ENCODE measurements around the gene MRPL55.
"Not testable (repeated sequence)": the region's sequence is repeated elsewhere in the genome, so short reads cannot be mapped to it uniquely, and the experiment has no call there.

The MRPL55 gene

DNA sequence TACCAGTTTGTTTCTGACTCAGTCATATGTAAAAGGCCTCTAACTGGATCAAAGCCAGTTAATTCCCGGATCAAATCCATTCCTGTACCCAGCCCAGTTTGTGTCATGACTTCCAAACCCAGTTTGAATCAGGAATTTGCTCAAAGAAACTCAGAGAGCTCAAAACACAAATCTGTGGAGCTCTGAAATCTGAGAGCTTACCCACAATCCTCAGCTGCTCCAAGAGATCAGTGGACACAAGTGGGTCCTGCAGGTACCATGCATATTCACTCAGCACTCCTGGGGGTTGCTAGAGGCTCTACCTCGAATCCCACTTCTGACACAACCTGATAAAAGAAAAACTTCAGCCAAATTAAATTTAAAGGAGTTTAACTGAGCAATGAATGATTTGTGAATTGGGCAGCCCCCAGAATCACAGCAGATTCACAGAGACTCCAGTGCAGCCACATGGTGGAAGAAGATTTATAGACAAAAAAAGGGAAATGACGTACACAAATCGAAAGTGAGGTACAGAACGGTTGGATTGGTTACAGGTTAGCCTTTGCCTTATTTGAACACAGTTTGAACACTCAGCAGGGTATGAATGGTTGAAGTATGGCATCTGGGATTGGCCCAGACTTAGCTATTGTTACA is 11.9 kb upstream of the MRPL55 start:
- no peak for DNase-seq

DNA sequence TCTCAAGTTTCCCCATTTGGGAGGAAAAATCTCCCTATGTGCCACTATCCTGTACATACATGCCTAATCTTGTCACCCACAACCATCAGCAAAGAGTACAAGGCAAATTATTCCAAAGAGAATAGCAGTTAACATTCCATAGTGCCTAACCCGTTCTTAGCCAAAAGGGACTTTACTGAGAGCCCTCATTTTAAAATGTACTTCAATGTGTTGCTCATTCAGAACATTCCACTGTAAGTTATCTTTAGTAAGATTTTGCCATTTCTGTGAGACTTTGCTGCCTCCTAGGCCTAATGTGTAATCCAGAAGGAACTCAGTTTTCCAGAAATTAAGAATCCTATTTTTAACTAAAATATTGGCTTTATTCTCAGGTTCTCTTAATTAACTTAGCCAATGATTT is 11.3 kb upstream of the MRPL55 start:
- no peak for DNase-seq

DNA sequence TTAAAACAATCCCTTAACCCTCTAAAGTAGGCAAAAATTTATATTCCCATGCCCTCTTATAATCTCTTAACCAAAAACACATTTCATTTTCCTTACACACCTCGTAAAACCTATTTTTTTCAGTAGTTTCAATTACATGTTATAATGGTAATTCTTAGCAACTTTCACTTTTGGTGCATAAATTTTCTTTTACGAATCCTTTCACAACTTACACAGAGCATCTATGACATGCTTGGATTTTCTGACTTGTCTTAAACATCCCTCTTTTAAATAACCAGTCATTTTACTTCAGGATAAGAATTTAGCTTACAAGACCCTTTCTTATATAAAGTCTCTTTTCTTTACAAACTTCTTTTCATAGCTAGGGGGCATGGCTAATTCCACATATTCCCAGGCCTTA is 8.9 kb upstream of the MRPL55 start:
- DNase-seq = no peak

DNA sequence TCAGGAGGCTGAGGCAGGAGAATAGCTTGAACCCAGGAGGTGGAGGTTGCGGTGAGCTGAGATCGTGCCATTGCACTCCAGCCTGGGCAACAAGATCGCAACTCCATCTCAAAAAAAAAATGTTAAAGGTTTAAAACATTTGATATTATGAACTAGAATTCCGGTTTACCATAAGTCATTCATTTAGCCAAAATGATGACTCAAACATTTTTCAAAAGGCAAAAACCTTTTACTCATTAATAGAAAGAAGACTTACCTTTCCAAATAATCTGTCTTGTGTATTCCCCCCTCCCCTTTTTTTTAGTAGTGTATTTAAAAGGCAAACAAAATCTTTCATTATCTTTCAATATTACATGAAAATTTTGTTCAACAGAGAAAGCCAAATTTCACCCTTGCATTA is 8.2 kb upstream of the MRPL55 start:
- DNase-seq = no peak

DNA sequence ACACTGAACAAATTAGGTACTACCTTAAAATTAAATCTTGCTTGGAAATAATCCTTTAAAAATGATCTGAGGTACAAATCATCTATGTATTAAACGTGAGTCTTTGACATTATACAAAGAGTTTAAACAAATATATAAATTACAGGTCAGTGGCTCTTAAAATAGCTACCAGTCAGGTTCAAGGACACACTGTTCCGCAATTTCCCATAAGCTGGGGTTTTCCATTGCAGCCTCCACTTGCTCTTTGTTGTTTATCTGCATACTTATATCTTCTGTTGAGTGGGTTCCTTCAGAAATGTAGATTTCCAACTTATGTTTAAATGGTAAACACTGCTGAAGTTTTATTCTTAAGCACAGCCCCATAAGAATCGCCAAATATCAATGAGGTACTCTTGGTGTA is 5.7 kb upstream of the MRPL55 start:
- no peak for DNase-seq

DNA sequence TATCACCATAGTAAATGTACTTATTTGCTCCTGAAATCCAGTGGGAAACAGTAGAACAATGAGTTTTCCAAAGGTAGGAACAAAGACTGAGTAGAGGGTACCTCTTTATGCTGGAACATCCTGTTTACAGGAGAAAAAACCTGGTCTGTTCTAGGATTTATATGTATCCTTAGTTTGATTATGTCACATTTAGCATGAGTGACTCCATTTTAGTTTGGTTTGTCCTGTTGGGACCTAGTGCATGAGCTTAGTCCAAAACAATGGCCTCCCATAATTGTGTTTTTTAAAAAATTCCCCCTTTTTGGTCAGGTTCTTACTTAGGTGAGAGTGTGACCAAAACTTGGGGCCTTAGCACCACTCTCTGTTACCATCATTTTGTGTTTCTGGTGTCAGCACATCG is 3.5 kb upstream of the MRPL55 start:
- no peak for DNase-seq

DNA sequence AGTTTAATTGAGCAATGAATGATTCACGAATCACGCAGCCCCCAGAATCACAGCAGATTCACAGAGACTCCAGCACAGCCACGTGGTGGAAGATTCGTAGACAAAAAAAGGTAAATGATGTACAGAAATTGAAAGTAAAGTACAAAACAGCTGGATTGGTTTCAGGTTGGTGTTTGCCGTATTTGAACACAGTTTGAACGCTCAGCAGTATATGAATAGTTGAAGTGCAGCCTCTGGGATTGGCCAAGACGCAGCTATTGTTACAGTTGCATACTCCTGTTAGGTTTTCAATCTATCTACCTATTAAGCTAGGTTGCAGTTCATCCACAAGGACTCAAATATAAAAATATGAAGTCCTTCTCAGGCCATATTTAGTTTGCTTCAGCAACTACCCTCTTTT is 3.1 kb upstream of the MRPL55 start:
- no peak for DNase-seq

DNA sequence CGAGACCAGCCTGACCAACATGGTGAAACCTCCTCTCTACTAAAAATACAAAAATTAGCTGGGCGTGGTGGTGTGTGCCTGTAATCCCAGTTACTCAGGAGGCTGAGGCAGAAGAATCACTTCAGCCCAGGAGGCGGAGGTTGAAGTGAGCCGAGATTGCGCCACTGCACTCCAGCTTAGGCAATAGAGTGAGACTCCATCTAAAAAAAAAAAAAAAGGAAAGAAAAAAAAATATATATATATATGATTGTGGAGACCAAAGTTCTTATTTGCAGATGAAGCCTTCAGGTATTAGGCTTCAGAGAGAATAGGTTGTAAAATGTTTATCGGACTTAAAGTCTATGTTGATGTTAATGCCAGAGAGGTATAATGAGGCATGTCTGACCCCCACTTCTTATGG is 2.2 kb upstream of the MRPL55 start:
- DNase-seq = not testable (repeated sequence)

DNA sequence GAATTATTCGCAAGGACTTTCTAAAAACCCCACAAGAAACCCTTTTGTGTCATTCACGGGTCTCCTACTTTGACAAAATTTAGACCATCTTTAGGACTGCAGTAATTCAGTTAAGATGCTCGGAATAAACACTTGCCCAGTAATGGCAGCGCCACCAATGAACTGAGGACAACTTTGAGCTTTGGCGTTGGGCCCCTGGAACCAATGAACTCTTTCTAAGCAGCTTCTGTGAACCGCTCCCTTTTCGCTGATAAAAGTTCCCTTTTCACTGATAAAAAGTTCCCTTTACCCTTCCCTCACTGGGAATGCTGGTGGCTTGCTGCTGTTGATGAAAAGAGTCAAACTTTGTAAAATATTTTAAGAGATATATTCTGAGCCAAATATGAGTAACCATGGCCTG is 1.5 kb upstream of the MRPL55 start:
- DNase-seq = no peak

DNA sequence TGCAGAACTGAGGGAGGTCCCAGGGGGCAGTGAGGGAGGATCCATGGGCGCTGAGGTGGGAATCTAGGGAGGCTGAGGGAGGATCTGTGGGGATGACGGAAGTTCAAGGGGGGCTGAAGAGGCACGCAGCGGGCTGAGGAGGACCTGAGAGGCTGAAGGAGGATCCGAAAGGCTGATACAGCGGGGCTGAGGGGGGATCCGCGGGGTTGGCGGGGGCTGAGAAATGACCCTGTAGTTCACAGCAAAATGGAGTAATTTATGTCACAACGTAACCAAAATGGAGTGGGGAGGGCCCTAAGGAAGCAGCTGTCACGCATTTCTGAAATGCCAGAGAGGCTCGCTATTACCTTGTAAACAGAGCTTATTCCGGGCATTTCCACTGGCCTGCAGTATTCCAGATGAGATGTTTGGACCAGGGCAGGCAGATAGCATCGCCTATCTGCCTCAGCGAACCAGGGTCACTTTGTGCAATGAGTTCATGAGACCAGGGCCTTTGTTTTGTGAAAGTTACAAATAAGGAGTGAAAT is 926 bp upstream of the MRPL55 start:
- DNase-seq = no peak

DNA sequence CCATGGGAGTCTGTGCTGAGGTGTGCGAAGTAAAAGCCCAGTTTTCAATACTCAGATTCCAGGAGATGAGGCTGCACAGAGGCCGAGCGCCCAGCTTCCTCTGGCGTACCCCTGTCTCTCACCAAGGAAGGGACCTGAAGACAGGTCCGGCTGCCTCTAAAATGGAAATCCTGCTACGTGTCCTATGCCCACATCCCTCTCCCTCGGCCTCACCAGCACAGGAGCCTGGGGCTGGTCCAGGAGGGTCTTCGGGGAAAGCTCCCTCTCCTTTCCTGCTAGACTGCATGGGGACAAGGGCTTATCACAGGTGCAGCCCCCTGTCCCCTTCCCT is 392 bp downstream of the MRPL55 start:
- no peak for DNase-seq

DNA sequence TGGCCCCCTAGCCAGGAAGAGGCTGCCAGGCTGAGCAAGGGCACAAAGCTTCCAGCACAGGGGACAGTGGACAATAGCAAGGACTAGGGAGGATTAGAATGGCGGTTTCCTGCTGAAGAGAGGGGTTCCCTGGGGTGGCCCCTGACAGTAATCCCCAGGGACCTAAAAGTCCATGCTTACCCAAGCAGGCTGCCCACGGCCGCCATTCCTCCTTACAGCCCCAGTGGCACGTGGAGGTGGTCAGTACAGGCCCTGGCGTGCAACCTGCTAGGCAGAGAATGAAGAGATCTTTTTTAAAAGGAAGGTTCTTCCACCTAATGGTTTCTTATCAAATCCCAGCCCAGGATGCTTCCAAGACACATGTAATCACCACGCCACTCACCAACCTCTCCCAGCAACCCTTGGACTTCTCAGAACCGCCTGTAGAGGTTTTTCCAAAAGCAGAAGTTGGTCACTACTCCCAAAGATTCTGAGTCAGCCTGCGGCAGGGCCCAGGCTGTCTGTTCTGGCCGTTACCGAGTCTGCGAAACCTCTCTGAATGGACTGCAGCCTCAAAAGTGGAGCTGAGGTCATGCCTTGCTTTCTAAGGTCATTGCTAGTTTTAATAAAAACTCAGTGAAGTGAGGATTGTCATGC is 926 bp downstream of the MRPL55 start:
- no peak for DNase-seq

DNA sequence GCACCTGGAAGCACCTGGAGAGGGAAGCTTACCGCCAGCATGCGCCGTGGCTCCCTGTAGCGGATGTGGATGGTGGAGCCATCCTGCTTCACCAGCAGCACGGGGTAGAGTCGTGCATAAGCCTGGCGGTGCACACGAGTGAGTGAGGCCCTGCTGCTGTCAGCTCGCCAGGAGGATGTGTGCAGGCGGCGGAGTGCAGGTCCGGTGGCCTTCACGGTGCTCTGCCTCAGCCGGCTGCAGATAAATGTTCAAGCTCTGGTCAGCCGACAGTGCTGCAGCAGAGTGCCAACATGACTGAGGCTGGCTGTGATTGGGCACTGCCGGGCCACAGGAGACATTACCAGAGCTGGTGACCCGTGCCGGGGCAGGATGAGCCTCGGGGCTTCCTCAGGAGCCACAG is 1.5 kb downstream of the MRPL55 start:
- no peak for DNase-seq

DNA sequence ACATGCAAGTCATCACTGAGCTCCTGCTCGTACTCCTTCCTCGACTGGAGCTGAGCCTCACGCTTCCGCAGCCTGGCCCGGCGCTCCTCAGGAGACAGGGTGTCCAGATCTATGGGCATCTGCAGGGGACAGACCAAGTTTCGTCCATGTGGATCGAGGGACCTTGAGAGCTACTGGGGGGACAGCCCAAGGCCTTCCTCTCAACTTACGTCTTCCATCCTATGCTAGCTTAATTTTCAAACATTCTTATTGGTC is 2.4 kb downstream of the MRPL55 start:
- no peak for DNase-seq

DNA sequence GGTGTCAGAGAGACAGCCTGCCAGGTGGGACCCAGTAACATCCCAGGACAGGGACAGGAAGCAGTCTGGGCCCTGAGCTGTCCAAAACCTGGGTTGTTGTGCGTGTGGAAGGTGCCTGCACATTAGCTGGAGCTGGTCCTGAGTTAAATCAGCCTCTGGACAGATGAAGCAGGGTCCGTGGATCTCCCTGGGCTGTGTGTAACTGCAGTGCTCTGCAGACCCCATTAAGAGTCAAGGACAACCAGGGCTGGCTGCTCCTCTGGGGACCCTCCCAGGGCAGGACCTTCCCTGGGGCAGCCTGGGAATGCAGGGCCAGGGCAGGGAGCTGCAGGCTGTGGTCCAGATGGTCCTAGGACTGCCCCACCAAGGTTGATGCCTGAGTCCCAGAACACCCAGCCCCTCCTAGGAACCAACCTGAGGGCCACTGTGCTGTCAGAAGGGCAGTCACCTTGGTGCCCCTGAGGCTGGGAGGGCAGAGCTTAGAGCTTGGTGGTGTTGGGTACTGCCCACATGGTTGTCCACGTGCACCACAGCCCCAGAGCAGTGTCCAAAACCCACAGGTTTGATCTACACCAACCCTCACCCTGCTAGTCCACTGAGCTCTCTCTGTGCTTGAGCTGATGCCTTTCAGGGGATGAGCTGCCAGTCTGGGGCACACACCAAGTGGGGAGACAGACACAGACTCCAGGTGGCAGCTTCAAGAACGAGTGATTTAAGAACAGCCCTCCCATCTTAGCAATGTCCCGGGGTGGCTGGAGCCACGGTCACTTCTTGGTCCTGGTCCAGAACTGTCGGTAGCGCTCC is 2.9 kb downstream of the MRPL55 start:
- no peak for DNase-seq

DNA sequence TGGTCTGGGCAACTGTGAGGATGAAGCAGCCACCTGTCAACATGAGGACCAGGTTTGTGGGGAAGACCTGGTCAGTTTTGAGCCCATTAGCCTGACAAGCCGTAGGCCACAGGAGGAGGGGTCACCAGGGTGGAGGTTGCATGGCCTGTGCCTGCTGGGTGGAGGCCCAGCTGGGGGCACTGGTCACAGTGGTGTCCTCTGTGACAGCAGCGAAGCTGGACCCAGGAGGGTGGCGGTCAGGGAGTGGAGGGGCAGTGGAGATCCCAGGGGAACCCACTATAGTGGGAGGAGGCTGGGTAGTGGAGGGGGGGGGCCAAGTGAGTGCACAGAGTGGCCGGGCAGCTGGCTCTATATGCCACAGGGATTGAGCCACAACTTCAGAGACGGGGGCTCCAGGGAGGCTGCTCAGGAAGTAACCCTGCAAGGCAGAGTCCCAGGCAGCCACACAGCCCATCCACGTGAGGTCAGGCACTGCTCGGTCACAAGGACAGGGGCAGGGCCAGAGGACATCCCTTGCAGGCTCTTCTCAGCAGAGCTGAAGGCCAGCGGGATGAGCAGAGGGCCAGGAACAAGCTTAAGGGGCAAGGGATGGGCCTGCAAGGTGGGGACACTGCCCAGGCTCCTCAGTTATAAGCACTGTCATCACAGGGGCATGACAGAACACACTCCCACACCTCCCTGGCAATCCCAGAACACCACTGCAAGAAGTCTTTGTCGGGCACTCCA is 3.7 kb downstream of the MRPL55 start:
- no peak for DNase-seq

DNA sequence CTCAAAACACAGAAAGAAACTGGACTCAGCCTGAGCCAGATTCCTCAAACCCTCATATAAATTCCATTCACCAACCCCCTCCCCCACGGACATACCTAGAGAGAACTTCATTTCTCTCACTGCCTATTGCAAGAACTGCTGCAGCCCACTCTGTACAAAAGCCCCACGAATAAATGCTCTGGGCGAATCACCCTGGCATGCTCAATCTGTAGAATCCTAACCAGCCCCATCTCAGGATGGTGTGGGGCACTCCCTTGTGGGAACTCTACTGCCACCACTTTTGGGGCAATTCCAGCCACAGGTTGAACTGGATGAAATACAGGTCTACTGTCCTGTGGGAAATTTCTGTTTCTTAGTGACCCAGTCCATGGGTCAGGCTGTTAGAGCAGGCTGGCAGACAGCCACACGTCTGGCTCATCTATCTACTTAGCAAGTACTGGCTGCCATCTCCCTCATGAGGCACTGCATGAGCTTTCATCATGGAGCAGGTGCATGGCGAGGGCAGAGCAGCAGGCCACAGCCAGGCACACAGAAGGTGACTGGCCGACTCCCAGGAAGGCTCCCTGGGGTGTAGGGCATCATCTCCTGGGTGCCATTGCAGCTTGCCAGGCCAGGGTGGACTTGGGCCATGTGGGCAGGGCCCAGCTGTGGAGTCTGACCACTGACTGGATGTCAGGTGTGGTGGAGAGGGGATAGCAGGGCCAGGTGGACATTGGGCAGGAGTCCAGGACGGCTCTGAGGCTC is 4.4 kb downstream of the MRPL55 start:
- DNase-seq = no peak

DNA sequence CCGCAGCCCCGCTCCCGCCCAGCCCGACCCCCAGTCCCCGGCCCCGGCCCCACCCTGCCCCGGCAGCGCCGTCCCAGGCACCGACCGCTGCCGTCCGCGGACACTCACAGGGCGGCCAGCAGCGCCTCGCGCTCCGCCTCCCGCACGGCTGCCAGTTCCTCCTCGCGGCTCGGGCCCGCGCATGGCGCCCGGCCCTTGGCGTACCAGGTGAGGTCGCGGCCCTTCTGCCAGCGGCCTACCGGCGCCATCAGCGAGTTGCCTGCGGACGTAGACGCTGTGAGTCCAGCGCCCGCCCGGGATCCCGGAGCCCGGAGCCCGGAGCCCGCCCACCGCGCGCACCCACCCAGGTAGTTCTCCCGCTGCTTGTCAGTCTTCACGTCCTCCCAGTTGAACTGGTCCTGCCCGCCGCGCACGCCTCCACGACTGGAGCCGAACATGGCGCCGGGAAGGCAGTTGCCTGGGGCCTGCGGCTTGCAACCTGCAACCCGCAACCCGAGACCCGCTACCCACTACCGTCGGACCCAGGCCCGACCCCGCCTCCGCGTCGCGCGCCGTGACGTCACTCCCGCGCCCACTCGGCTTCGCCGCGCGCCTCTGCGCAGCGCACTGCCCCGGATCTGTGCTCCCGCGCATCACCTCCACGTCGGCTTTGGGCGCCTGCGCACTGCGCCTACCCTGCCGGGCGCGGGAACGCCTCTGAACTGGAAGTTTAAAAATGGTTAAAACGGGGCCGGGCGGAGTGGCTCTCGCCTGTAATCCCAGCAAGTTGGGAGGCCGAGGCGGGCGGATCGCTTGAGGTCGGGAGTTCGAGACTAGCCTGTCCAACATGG is 6.1 kb downstream of the MRPL55 start, which contains the start of gene C1orf35:
Gene C1orf35, minus strand, starts transcription at position 535 of the 830 bp plus-strand sequence. Its CDS starts 98 bp downstream, at position 437.
- DNase-seq = peak; percentile 93

DNA sequence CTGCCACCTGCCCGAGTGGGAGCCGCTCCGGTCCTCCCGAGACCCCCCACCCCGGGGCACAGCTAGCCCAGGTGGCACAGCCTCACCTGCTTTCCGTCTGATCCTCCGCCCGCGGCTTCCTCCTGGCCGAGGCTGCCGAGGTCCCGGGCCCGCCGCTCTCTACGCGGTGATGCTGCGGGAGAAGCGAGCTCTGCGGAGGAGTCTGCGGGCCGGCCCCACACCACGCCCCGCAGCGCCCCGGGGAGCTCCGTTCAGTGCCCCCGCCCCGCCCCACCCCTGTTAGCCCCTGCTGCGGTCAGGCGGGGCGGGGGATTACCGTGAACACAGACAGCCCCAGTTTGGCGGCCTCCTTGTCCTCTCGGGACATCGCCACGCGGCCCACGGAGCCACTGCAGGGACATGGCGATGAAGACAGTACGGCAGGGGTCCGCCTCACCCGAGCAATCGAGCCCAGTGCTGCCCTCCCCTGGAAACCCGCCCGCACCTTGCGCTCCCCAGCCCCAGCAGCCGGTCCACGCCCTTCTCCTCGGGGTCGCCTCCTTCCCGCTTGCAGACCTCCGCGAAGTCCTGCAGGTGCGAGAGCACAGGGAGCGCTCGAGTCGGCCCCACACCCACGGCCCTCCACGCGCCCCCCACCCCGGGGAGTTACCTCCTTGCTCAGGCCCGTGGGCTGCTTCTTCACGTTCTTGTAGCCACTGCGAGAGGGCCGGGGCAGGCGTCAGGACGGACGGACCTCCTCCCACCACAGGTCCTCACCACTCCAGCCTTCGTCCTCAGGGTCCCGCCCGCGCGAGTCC is 6.9 kb downstream of the MRPL55 start:
- DNase-seq = peak; percentile 61

DNA sequence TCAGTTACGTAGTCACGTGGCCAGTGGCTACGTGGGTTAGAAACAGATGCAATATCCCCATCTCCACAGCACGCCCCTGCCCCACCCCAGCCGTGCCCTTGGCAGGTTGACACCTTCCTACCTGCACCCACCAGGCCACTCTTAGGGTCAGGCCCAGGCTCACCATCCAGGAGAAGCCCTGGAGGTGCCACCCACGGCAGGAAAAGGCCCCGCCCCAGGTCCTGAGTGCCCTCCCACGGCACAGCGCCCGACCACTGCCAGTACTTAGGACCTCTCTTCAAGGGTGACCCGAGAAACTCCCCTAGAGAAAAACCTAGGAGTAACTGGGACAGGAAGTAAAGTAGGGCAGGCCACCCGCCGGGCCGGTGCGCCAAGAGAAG is 7.5 kb downstream of the MRPL55 start:
- no peak for DNase-seq
